GM12878 (cell line): Measurements from ENCODE around the gene MORN2. TPM values are rescaled to one million over a fixed set of nuclear protein-coding genes. Genes with fewer than 3 reads are reported as not detected.

Experiments used
- ATAC-seq: fragments of 200-7000 bp; cut with Tn5 transposase; 3 replicates; pipeline ENCODE4 v1.9.1; 2020; ENCODE audit warnings: mild to moderate bottlenecking, moderate library complexity
- BruUV-seq: library from RNA; stranded (reverse); fragments of 400-500 nt; replicated peaks from 2 replicates; lab custom pipeline; 2021; lab: Mats Ljungman, UMichigan
- CTCF ChIA-PET: fragments of 300-600 bp; sonication (Branson Sonifier 250); formaldehyde crosslinking; extraction: SDS; loops from one replicate; lab custom pipeline; 2021; ENCODE audit warnings: inconsistent platforms; lab: Yijun Ruan, JAX
- POLR2A ChIA-PET: fragments of 350-600 bp; formaldehyde crosslinking; extraction: SDS; loops from one replicate; lab custom pipeline; 2021; ENCODE audit warnings: inconsistent platforms; lab: Charles Lee
- RAD21 ChIA-PET: fragments of 300-600 bp; sonication (Branson Sonifier 250); formaldehyde crosslinking; loops from one replicate; lab custom pipeline; 2023; ENCODE audit warnings: antibody characterized with exemption; ENCODE audit not compliant: unreplicated experiment; lab: Charles Lee
- SMC1A ChIA-PET: fragments of 300-600 bp; sonication (Branson Sonifier 250); formaldehyde crosslinking; loops from one replicate; lab custom pipeline; 2023; ENCODE audit not compliant: unreplicated experiment, uncharacterized antibody; lab: Charles Lee
- DNase-seq: peaks from one replicate; pipeline ENCODE4 v3.0.0-alpha.2; 2011; ENCODE audit warnings: low read depth, low spot score
- FAIRE-seq: peaks from 3 replicates; lab custom pipeline; 2011; peaks lifted over from hg19 to GRCh38; lab: Jason Lieb, UNC
- H2AFZ ChIP-seq: 2 replicates; pipeline ENCODE4 v1.6.0; 2011; ENCODE audit warnings: low read depth, low read length, control low read depth; ENCODE audit not compliant: control insufficient read depth
- H3K27ac ChIP-seq: 2 replicates; pipeline ENCODE4 v1.5.1; 2011; ENCODE audit warnings: control low read depth; ENCODE audit not compliant: control insufficient read depth, insufficient read depth
- H3K27me3 ChIP-seq, 2 experiments: replicated peaks in 1 of 2; 2 replicates each; pipeline versions ENCODE4 v1.6.0 to v1.6.1; 2011; ENCODE audit warnings: low read length in 1 of 2; ENCODE audit not compliant: control insufficient read depth in 2 of 2, insufficient read depth in 2 of 2
- H3K36me3 ChIP-seq, 2 experiments: 2 replicates each; pipeline ENCODE4 v1.5.1; 2011; ENCODE audit warnings: low read length in 1 of 2; ENCODE audit not compliant: control insufficient read depth in 2 of 2, insufficient read depth in 2 of 2
- H3K4me1 ChIP-seq: 2 replicates; pipeline ENCODE4 v1.6.1; 2011; ENCODE audit warnings: mild to moderate bottlenecking, low read length, moderate library complexity, mixed read lengths; ENCODE audit not compliant: control insufficient read depth, insufficient read depth
- H3K4me2 ChIP-seq: 2 replicates; pipeline ENCODE4 v1.6.0; 2011; ENCODE audit warnings: control low read depth; ENCODE audit not compliant: control insufficient read depth, insufficient read depth
- H3K4me3 ChIP-seq: fragments of 200-600 bp; sonication (generic); 2 replicates; pipeline ENCODE4 v1.5.1; 2016
- H3K79me2 ChIP-seq: 2 replicates; pipeline ENCODE4 v1.6.0; 2011; ENCODE audit warnings: low read length; ENCODE audit not compliant: control insufficient read depth, insufficient read depth
- H3K9ac ChIP-seq: 2 replicates; pipeline ENCODE4 v1.8.0; 2011; ENCODE audit warnings: low read length, control low read depth, mixed read lengths; ENCODE audit not compliant: control insufficient read depth, insufficient read depth
- H3K9me3 ChIP-seq: replicated peaks from 3 replicates; pipeline ENCODE4 v1.5.1; 2011; ENCODE audit warnings: mild to moderate bottlenecking, low read length; ENCODE audit not compliant: control insufficient read depth, insufficient read depth
- H4K20me1 ChIP-seq: 2 replicates; pipeline ENCODE4 v1.6.0; 2011; ENCODE audit not compliant: control insufficient read depth, insufficient read depth
- IRF4 ChIP-seq: IDR thresholded peaks from 2 replicates; pipeline ENCODE4 v1.6.1; 2011; ENCODE audit warnings: low read depth, low read length
- KLF5 ChIP-seq: fragments of 450-650 bp; IDR thresholded peaks from 2 replicates; pipeline ENCODE4 v1.6.1; 2014; ENCODE audit warnings: mild to moderate bottlenecking; ENCODE audit not compliant: partially characterized antibody
- TCF7 ChIP-seq: IDR thresholded peaks from 2 replicates; pipeline ENCODE4 v1.6.1; 2014; ENCODE audit warnings: antibody characterized with exemption, borderline replicate concordance
- YY1 ChIP-seq: IDR thresholded peaks from 2 replicates; pipeline ENCODE4 v1.6.1; 2011; ENCODE audit warnings: low read depth, mild to moderate bottlenecking, low read length
- ZNF207 ChIP-seq: fragments of 450-650 bp; IDR thresholded peaks from 2 replicates; pipeline ENCODE4 v1.6.1; 2014; ENCODE audit warnings: antibody characterized with exemption, mild to moderate bottlenecking, borderline replicate concordance
- WGBS: methylation state at CpG from one replicate; pipeline ENCODE4 v1.1.6; 2016; ENCODE audit warnings: low lambda C conversion rate; ENCODE audit not compliant: insufficient replicate concordance, insufficient coverage; ENCODE audit errors: missing lambda C conversion rate; 5-methylcytosine and 5-hydroxymethylcytosine counted together
- in situ Hi-C: fragments of 300-500 bp; cut with MboI; formaldehyde crosslinking; loops from 9 replicates; pipeline ENCODE4 v1.14.3; 2018; ENCODE audit warnings: mixed read lengths
- intact Hi-C: fragments of 100-400 bp; cut with micrococcal nuclease; formaldehyde crosslinking; loops from one replicate; pipeline ENCODE4 v1.14.2; 2022; ENCODE audit not compliant: unreplicated experiment
- polyA plus RNA-seq, 11 experiments: library from polyadenylated mRNA; depleted of rRNA in 4 of 11; unstranded in 6 of 11; stranded (reverse) in 5 of 11; fragments of >200 nt; fragmentation: Nextera tagmentation in 4 of 11; fragmentation: Illumina TruSeq in 1 of 11; extraction: Ambion mirVana in 4 of 11; extraction: Trizol in 1 of 11; gene quantifications; 1 replicate in 1 of 11; 2 replicates in 10 of 11; pipeline versions ENCODE4 v1.2.1 to v1.2.3, GENCODE V29; 2011 to 2016; ENCODE audit warnings: inconsistent platforms in 2 of 11, missing spikeins in 2 of 11, low read depth in 1 of 11
- total RNA-seq, 4 experiments: library from RNA; depleted of rRNA in 3 of 4; stranded (reverse); fragments of >200 nt in 3 of 4; fragmentation: Illumina TruSeq in 1 of 4; extraction: Trizol in 1 of 4; gene quantifications; 2 replicates each; pipeline versions ENCODE4 v1.2.1 to v1.2.3, GENCODE V29; 2013 to 2021

Gene MORN2
- total and polyA plus RNA-seq, 10 of the 15 experiments (the other 5 are each of a cell fraction or from before 2014, with no cell fraction given) = 2.3 to 26.9 (median 8.0) TPM

- Histone ChIP-seq H3K4me2 (no peak overlapping the region), H3K9ac (no peak overlapping the region), H3K36me3 (no peaks in the 10 kb centered on the region), H3K27ac (no peak overlapping the region), H3K27me3 (no peaks in the 10 kb centered on the region), H4K20me1 (no peaks in the 10 kb centered on the region), H3K4me3 (no peak overlapping the region), H3K9me3 (no peaks in the 10 kb centered on the region), H2AFZ (no peak overlapping the region), H3K4me1 (no peaks in the 10 kb centered on the region), H3K79me2 (no peaks in the 10 kb centered on the region)
- ChIA-PET SMC1A (no interaction called here), RAD21 (no interaction called here)
- DNase-seq (no peak), ATAC-seq (no peak)
- intact Hi-C loops = no loop called here
- TF ChIP-seq KLF5 = no peak
- TF ChIP-seq, all 136 proteins: peak for 0
- in situ Hi-C loops = no loop called here
- no peak for FAIRE-seq
- POLR2A ChIA-PET = no interaction called here
- CTCF ChIA-PET = no interaction called here
- no TSS peak for BruUV-seq
- 62% methylated on average over 4 of the region's 4 CpGs for WGBS
These were observed 11.6 kb downstream of the MORN2 start for GRCh38 chr2:38887347-38887746.

GRCh38 chr2:38887902-38888554 is 12.3 kb downstream of the MORN2 start:
- in situ Hi-C loops = no loop called here
- RAD21 ChIA-PET = no interaction called here
- POLR2A ChIA-PET = no interaction called here
- no peak overlapping the region for H3K4me3 ChIP-seq
- SMC1A ChIA-PET = no interaction called here
- no peaks in the 10 kb centered on the region for H3K4me1 ChIP-seq
- intact Hi-C loops = no loop called here
- H3K36me3 ChIP-seq = no peaks in the 10 kb centered on the region
- DNase-seq (no peak), ATAC-seq (no peak), FAIRE-seq (no peak)
- no peak overlapping the region for H3K4me2 ChIP-seq
- H3K79me2 ChIP-seq = no peaks in the 10 kb centered on the region
- no TSS peak for BruUV-seq
- H4K20me1 ChIP-seq = no peaks in the 10 kb centered on the region
- CTCF ChIA-PET = no interaction called here
- no peaks in the 10 kb centered on the region for H3K27me3 ChIP-seq
- WGBS = 79% methylated on average over 1 of the region's 1 CpG
- H3K27ac ChIP-seq = no peak overlapping the region
- TF ChIP-seq IRF4 = no peak
- no peak for TF ChIP-seq TCF7
- TF ChIP-seq ZNF207 = no peak
- no peak for TF ChIP-seq YY1
- H2AFZ ChIP-seq = no peak overlapping the region
- no peaks in the 10 kb centered on the region for H3K9me3 ChIP-seq
- no peak overlapping the region for H3K9ac ChIP-seq
